CD4-positive, alpha-beta T cell treated with Interleukin-15 for 1 hour (primary cell): ENCODE data around the gene RADIL.

Experiments used
- DNase-seq: peaks from one replicate; pipeline ENCODE4 v3.0.0-alpha.2; 2020

RADIL gene

GRCh38 chr7:4849390-4849789 lies 34.1 kb downstream of the RADIL start:
- DNase-seq: no peak

- no peak for DNase-seq
Measured at GRCh38 chr7:4845740-4846142, 37.8 kb downstream of the RADIL start.

- no peak for DNase-seq
Measured at GRCh38 chr7:4842319-4843064, 41.0 kb downstream of the RADIL start.

- no peak for DNase-seq
Measured at GRCh38 chr7:4841836-4842235, 41.7 kb downstream of the RADIL start.

GRCh38 chr7:4841007-4841784 lies 42.3 kb downstream of the RADIL start:
- DNase-seq: no peak

GRCh38 chr7:4840079-4840501 lies 43.4 kb downstream of the RADIL start:
- no peak for DNase-seq

- DNase-seq: no peak
Measured at GRCh38 chr7:4838626-4839334, 44.7 kb downstream of the RADIL start.

- no peak for DNase-seq
Measured at GRCh38 chr7:4837803-4838625, 45.5 kb downstream of the RADIL start.

- no peak for DNase-seq
Measured at GRCh38 chr7:4837041-4837802, 46.3 kb downstream of the RADIL start.

- DNase-seq: no peak
Measured at GRCh38 chr7:4836206-4836661, 47.3 kb downstream of the RADIL start.

GRCh38 chr7:4835398-4836205 lies 47.9 kb downstream of the RADIL start:
- DNase-seq: no peak

GRCh38 chr7:4834601-4835397 lies 48.7 kb downstream of the RADIL start:
- DNase-seq: no peak

- no peak for DNase-seq
Measured at GRCh38 chr7:4833691-4834600, 49.6 kb downstream of the RADIL start.

- DNase-seq: no peak
Measured at GRCh38 chr7:4833176-4833575, 50.3 kb downstream of the RADIL start.

- DNase-seq: no peak
Measured at GRCh38 chr7:4832711-4833110, 50.8 kb downstream of the RADIL start.

- no peak for DNase-seq
Measured at GRCh38 chr7:4831723-4832495, 51.6 kb downstream of the RADIL start.

- peak; percentile 62 for DNase-seq
Measured at GRCh38 chr7:4830176-4830575, 53.3 kb downstream of the RADIL start.

GRCh38 chr7:4828720-4829383 lies 54.7 kb downstream of the RADIL start:
- DNase-seq: no peak
